H1 (cell line): ENCODE measurements around the gene CASQ1. TPM values are rescaled to one million over a fixed set of nuclear protein-coding genes. Genes with fewer than 3 reads are reported as not detected.

Experiments used
- ASH2L ChIP-seq: fragments of 200-600, 300-600 bp; sonication (generic); IDR thresholded peaks from one replicate; pipeline ENCODE4 v1.7.1; 2017; ENCODE audit warnings: low read length
- ATF3 ChIP-seq: IDR thresholded peaks from 2 replicates; pipeline ENCODE4 v1.6.1; 2011; ENCODE audit warnings: low read depth, mild to moderate bottlenecking, low read length; ENCODE audit not compliant: insufficient read depth
- BACH1 ChIP-seq: IDR thresholded peaks from 2 replicates; pipeline ENCODE4 v1.6.1; 2012; ENCODE audit warnings: low read length, improper control_type of control experiment
- CREB1 ChIP-seq: IDR thresholded peaks from 2 replicates; pipeline ENCODE4 v1.6.1; 2012; ENCODE audit warnings: inconsistent platforms
- EP300 ChIP-seq, 2 experiments: IDR thresholded peaks; 1 replicate in 1 of 2; 2 replicates in 1 of 2; pipeline ENCODE4 v1.6.1; 2011 to 2012; ENCODE audit warnings: low read depth in 2 of 2, low read length in 2 of 2, mild to moderate bottlenecking in 2 of 2, borderline replicate concordance in 1 of 2, inconsistent platforms in 1 of 2, moderate library complexity in 1 of 2
- NRF1 ChIP-seq: IDR thresholded peaks from 2 replicates; pipeline ENCODE4 v1.6.1; 2011; ENCODE audit warnings: mild to moderate bottlenecking, low read depth, low read length, improper control_type of control experiment
- POLR2A ChIP-seq, 2 experiments: IDR thresholded peaks; 1 replicate in 1 of 2; 2 replicates in 1 of 2; pipeline ENCODE4 v1.6.1; 2011; ENCODE audit warnings: low read depth in 2 of 2, low read length in 2 of 2, mild to moderate bottlenecking in 2 of 2; ENCODE audit errors: control extremely low read depth in 1 of 2
- POU5F1 ChIP-seq: IDR thresholded peaks from 2 replicates; pipeline ENCODE4 v1.6.1; 2011; ENCODE audit warnings: low read depth, mild to moderate bottlenecking, low read length, moderate library complexity
- RBBP5 ChIP-seq: IDR thresholded peaks from 2 replicates; pipeline ENCODE4 v1.7.1; 2012; ENCODE audit warnings: low read depth, mild to moderate bottlenecking, inconsistent platforms, low read length, moderate library complexity, borderline replicate concordance
- RFX5 ChIP-seq: IDR thresholded peaks from 2 replicates; pipeline ENCODE4 v1.6.1; 2011; ENCODE audit warnings: low read depth, low read length, improper control_type of control experiment, borderline replicate concordance
- SIN3A ChIP-seq, 2 experiments: IDR thresholded peaks in 1 of 2; conservative IDR thresholded peaks in 1 of 2; 2 replicates each; pipeline ENCODE4 v1.6.1; 2011 to 2012; ENCODE audit warnings: low read length in 2 of 2, improper control_type of control experiment in 1 of 2, low read depth in 1 of 2, mild to moderate bottlenecking in 1 of 2
- SP2 ChIP-seq: IDR thresholded peaks from 2 replicates; pipeline ENCODE4 v1.6.1; 2012; ENCODE audit warnings: mild to moderate bottlenecking, low read length, inconsistent platforms
- TBP ChIP-seq: IDR thresholded peaks from 2 replicates; pipeline ENCODE4 v1.6.1; 2011; ENCODE audit warnings: low read depth, low read length, improper control_type of control experiment
- TEAD4 ChIP-seq: IDR thresholded peaks from 2 replicates; pipeline ENCODE4 v1.6.1; 2012; ENCODE audit warnings: low read depth, low read length, inconsistent platforms, mixed read lengths
- ZNF274 ChIP-seq: IDR thresholded peaks from 2 replicates; pipeline ENCODE4 v1.7.0; 2012; ENCODE audit warnings: low read length, borderline replicate concordance; ENCODE audit errors: extremely low read depth
- polyA plus RNA-seq, 7 experiments: library from polyadenylated mRNA; depleted of rRNA in 3 of 7; stranded (reverse) in 5 of 7; unstranded in 2 of 7; fragments of >200 nt in 5 of 7; fragments of 200-250 nt in 2 of 7; gene quantifications; 1 replicate in 5 of 7; 2 replicates in 1 of 7; 4 replicates in 1 of 7; pipeline versions ENCODE4 v1.2.1 to v1.2.3, GENCODE V29; 2011 to 2013; ENCODE audit warnings: missing spikeins in 2 of 7, mixed read lengths in 2 of 7
- total RNA-seq: library from RNA; stranded (reverse); fragmentation: NEBNext Ultra II Directional; extraction: Animal tissue kit (Norgen Biotek cat#: 25700); gene quantifications from 2 replicates; pipeline ENCODE4 v1.2.1, GENCODE V29; 2021

Gene CASQ1
- total and polyA plus RNA-seq, 2 of the 8 experiments (the other 6 are each of a cell fraction or from before 2014, with no cell fraction given): 0.80 to 1.3 TPM

- TF ChIP-seq TBP: no peak
- no peak for TF ChIP-seq TEAD4
- no peak for TF ChIP-seq RBBP5
- no peak for TF ChIP-seq RFX5
- no peak for TF ChIP-seq ZNF274
- no peak for TF ChIP-seq ATF3
- no peak for TF ChIP-seq CREB1
- no peak for TF ChIP-seq BACH1
- no peak for TF ChIP-seq ASH2L
- no peak for TF ChIP-seq SIN3A (conservative IDR thresholded peaks at IDR 0.05 in 1 of 2, IDR thresholded peaks at IDR 0.05 in 1 of 2; ENCODE audit: low read depth in 1 of 2, low read length in 2 of 2)
- no peak for TF ChIP-seq EP300 (IDR thresholded peaks at IDR 0.05; ENCODE audit: borderline replicate concordance in 1 of 2, low read depth in 2 of 2, low read length in 2 of 2)
- no peak for TF ChIP-seq POLR2A (IDR thresholded peaks at IDR 0.05; ENCODE audit: control extremely low read depth in 1 of 2, low read depth in 2 of 2, low read length in 2 of 2)
- no peak for TF ChIP-seq SP2
- no peak for TF ChIP-seq POU5F1
- no peak for TF ChIP-seq NRF1
These were observed at the start of gene CASQ1 (continued) for GRCh38 chr1:160189649-160190625.
